Measurements from ENCODE around the gene OR9I1.

Gene OR9I1

GRCh38 chr11:58075781-58076180, 49.5 kb downstream of the OR9I1 start:
- TF ChIP-seq, protein P1, sequence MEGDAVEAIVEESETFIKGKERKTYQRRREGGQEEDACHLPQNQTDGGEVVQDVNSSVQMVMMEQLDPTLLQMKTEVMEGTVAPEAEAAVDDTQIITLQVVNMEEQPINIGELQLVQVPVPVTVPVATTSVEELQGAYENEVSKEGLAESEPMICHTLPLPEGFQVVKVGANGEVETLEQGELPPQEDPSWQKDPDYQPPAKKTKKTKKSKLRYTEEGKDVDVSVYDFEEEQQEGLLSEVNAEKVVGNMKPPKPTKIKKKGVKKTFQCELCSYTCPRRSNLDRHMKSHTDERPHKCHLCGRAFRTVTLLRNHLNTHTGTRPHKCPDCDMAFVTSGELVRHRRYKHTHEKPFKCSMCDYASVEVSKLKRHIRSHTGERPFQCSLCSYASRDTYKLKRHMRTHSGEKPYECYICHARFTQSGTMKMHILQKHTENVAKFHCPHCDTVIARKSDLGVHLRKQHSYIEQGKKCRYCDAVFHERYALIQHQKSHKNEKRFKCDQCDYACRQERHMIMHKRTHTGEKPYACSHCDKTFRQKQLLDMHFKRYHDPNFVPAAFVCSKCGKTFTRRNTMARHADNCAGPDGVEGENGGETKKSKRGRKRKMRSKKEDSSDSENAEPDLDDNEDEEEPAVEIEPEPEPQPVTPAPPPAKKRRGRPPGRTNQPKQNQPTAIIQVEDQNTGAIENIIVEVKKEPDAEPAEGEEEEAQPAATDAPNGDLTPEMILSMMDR (IDR thresholded peaks at IDR 0.05; ENCODE audit: low read length, missing control alignments) = no peak
- H3K4me3 ChIP-seq (replicated peaks; ENCODE audit: low read depth, low read length) = no peak overlapping the region
- peak; percentile 20 for DNase-seq (ENCODE audit: low read depth)

DNA sequence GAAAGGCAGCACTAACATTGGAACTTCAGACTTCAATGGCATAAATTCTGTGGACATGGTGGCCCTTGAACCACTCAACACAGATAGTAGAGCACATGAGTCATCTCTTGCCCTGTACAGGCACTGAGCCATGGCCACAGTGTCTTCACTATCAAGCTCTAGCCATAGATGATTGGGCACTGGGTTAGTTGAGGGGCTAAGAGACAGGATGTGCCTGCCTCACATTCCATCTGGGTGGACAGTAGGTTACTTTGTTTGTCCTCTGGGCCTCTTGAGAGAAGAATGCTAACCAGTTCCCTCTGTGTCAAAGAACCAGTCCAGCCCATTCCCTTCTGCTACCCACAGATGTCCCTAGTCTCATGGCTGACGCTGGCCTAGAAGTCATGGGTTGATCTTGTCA, 54.7 kb downstream of the OR9I1 start:
- no peak for DNase-seq (ENCODE audit: low read depth)
- H3K4me3 ChIP-seq (replicated peaks; ENCODE audit: low read depth, low read length) = no peak overlapping the region
- TF ChIP-seq, protein P1 (IDR thresholded peaks at IDR 0.05; ENCODE audit: low read length, missing control alignments) = no peak

GRCh38 chr11:58068655-58069054, 56.7 kb downstream of the OR9I1 start:
- TF ChIP-seq, protein P1 (IDR thresholded peaks at IDR 0.05; ENCODE audit: low read length, missing control alignments) = peak; percentile 2
- no peak overlapping the region for H3K4me3 ChIP-seq (replicated peaks; ENCODE audit: low read depth, low read length)
- DNase-seq (ENCODE audit: low read depth) = no peak

DNA sequence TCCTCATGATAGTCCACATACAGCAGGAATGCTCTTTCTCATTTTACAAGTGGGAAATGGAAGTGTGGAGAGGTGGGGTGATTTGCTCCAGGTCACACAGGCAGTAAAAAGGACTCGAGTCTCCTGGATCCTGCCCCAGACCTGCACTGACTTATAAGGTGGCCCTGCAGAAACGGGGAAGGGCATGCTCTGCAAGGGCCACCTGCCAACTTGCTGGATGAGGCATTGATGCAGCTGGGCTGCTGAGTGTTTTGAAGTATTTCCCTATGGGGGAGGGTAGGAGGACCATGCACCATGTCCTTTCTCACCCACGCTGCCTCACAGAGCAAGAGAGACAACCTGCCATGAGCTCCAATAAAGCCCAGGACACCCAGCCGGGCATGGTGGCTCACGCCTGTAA, 57.6 kb downstream of the OR9I1 start:
- no peak for DNase-seq (ENCODE audit: low read depth)
- TF ChIP-seq, protein P1 (IDR thresholded peaks at IDR 0.05; ENCODE audit: low read length, missing control alignments) = no peak
- H3K4me3 ChIP-seq (replicated peaks; ENCODE audit: low read depth, low read length) = no peak overlapping the region
